Left lung (tissue), 10 donors: Measurements from ENCODE around the gene HEY2. TPM values are rescaled to one million over a fixed set of nuclear protein-coding genes. Genes with fewer than 3 reads are reported as not detected.

Experiments used
- ATAC-seq: fragments of 200-7000 bp; cut with Tn5 transposase; one replicate; pipeline ENCODE4 v1.9.1; 2020; ENCODE audit warnings: moderate library complexity
- DNase-seq, 4 donors: peaks; one replicate each; pipeline ENCODE4 v3.0.0-alpha.2; 2013 to 2020
- H3K27ac ChIP-seq, 2 donors: fragments of 200-600 bp; sonication (generic) in 1 of 2; one replicate each; pipeline versions ENCODE4 v1.5.0 to v1.8.0; 2020 to 2021
- H3K27me3 ChIP-seq, 2 donors: fragments of 200-600 bp; sonication (generic) in 1 of 2; one replicate each; pipeline versions ENCODE4 v1.5.0 to v1.8.0; 2020 to 2021
- H3K36me3 ChIP-seq, 2 donors: fragments of 200-600 bp; sonication (generic) in 1 of 2; one replicate each; pipeline versions ENCODE4 v1.5.0 to v1.8.0; 2020 to 2021
- H3K4me1 ChIP-seq, 2 donors: fragments of 200-600 bp; one replicate each; pipeline ENCODE4 v1.8.0; 2021
- H3K4me3 ChIP-seq, 2 donors: fragments of 200-600 bp; sonication (generic) in 1 of 2; one replicate each; pipeline versions ENCODE4 v1.5.0 to v1.8.0; 2020 to 2021; ENCODE audit warnings: mild to moderate bottlenecking in 1 of 2
- H3K9me3 ChIP-seq, 2 donors: fragments of 200-600 bp; sonication (generic) in 1 of 2; one replicate each; pipeline versions ENCODE4 v1.5.0 to v1.8.0; 2020 to 2021
- intact Hi-C, 2 donors: fragments of 100-400 bp; cut with DNase I; formaldehyde crosslinking; loops; one replicate each; pipeline versions ENCODE4 v1.11.2 to v1.14.2; 2022
- polyA plus RNA-seq, 6 donors: library from polyadenylated mRNA; unstranded; fragments of 120-200 nt; gene quantifications; one replicate each; pipeline ENCODE4 v1.2.1, GENCODE V29; 2013; ENCODE audit not compliant: insufficient read length in 6 of 6
- total RNA-seq, 2 donors: library from RNA; stranded (reverse); fragmentation: NEBNext Ultra II Directional; extraction: Animal tissue kit (Norgen Biotek cat#: 25700); gene quantifications; one replicate each; pipeline ENCODE4 v1.2.1, GENCODE V29; 2021
- TF ChIP-seq, protein P1 (sequence below), 2 donors: fragments of 200-600 bp; sonication (generic) in 1 of 2; IDR thresholded peaks; one replicate each; pipeline versions ENCODE4 v1.5.0 to v1.8.0; 2021; ENCODE audit warnings: antibody characterized with exemption in 2 of 2
- donor health status: DM: no; HTN: yes; CAD: no.
- donor health status: DM: no; HTN: no; CAD: no.

HEY2 gene
- total and polyA plus RNA-seq, 8 donors: 1.1 to 3.6 (median 1.5) TPM

DNA sequence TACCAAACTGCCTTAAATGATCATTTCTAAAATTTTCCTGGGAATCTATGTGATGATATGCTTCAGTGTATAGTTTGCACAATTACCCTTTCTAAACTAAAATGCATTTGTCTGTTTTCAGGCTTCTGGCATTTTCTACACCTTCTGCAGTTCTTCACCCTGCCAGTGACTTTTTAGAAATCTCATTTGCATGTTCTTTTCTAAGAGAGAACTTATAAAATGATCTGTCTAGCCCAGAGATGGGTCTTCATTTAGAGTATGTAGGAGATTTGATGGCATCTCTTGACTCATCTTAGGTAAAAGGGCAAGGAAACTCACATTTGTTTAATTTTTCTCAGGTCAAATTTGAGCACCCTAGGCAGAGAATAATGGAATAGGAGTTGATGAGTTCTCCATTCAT is 59.2 kb downstream of the HEY2 start:
- H3K27me3 ChIP-seq: no peaks in the 10 kb centered on the region
- TF ChIP-seq, protein P1, sequence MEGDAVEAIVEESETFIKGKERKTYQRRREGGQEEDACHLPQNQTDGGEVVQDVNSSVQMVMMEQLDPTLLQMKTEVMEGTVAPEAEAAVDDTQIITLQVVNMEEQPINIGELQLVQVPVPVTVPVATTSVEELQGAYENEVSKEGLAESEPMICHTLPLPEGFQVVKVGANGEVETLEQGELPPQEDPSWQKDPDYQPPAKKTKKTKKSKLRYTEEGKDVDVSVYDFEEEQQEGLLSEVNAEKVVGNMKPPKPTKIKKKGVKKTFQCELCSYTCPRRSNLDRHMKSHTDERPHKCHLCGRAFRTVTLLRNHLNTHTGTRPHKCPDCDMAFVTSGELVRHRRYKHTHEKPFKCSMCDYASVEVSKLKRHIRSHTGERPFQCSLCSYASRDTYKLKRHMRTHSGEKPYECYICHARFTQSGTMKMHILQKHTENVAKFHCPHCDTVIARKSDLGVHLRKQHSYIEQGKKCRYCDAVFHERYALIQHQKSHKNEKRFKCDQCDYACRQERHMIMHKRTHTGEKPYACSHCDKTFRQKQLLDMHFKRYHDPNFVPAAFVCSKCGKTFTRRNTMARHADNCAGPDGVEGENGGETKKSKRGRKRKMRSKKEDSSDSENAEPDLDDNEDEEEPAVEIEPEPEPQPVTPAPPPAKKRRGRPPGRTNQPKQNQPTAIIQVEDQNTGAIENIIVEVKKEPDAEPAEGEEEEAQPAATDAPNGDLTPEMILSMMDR (IDR thresholded peaks at IDR 0.05): no peak
- no peak for ATAC-seq
- no peak overlapping the region for H3K4me3 ChIP-seq
- peaks cover 16 to 21% of the 10 kb centered on the region in 2 donors for H3K4me1 ChIP-seq
- no peaks in the 10 kb centered on the region for H3K9me3 ChIP-seq
- H3K27ac ChIP-seq: no peak overlapping the region
- no peak for DNase-seq
- intact Hi-C loops: no loop called here
- no peaks in the 10 kb centered on the region for H3K36me3 ChIP-seq

DNA sequence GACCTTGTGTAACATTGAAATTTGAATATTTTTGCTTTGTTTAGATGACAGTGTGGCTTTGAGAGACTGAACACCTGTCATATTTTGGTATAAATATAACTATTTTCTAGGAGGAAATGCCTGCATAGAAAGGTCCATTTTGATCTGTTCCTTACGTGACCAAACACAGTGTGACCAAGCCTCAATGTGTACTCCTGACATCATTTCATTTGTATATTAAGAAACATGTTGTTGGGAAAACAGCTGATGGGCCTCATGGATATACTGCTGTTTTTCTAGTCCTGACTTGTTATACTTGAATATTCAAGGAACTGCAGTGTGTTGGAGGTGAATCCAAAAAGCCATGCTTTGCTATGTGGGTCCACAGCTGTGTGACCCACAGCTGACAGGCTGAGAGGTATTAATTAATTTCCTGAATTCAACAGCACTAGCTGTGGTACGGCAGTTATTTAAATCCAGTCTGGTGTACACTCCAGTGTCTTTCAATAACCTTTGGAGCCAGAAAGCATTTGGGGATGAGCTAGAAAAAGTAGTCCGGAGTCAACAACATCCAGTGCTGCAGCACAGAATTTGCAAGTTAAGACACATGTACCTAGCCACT is 60.2 kb downstream of the HEY2 start:
- peaks cover 19 to 21% of the 10 kb centered on the region in 2 donors for H3K4me1 ChIP-seq
- TF ChIP-seq, protein P1 (IDR thresholded peaks at IDR 0.05): no peak
- no peak overlapping the region for H3K4me3 ChIP-seq
- no peaks in the 10 kb centered on the region for H3K36me3 ChIP-seq
- ATAC-seq (no peak), DNase-seq (no peak)
- H3K27ac ChIP-seq: no peak overlapping the region
- no peaks in the 10 kb centered on the region for H3K27me3 ChIP-seq
- H3K9me3 ChIP-seq: no peaks in the 10 kb centered on the region
- intact Hi-C loops: no loop called here

DNA sequence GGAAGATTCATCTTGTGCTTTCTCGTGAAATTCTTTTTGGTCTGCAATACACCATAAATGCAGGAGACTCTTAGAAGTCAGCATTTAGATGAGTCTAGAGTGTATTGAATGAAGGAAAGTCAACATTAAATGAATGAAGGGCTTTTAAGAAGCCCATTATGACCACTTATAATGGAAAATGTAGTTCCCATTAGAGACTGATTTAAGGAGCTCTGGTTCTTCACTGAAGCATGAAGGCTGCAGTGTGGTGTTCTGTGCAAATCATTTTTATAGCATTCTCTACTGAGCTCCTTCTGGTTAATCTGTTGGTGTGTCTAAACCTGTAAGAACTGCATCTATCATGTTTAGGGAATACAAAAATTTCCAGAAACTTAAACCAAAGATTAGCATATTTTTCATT is 61.0 kb downstream of the HEY2 start:
- H3K27ac ChIP-seq: no peak overlapping the region
- H3K9me3 ChIP-seq: no peaks in the 10 kb centered on the region
- H3K27me3 ChIP-seq: no peaks in the 10 kb centered on the region
- TF ChIP-seq, protein P1 (IDR thresholded peaks at IDR 0.05): no peak
- intact Hi-C loops: no loop called here
- H3K4me3 ChIP-seq: no peak overlapping the region
- DNase-seq: no peak
- peaks cover 26 to 29% of the 10 kb centered on the region in 2 donors for H3K4me1 ChIP-seq
- peak; percentile 72 for ATAC-seq
- H3K36me3 ChIP-seq: no peaks in the 10 kb centered on the region

Other genes with a start within 250 kb of the HEY2 start
- gene NCOA7, start 41.3 kb downstream of the HEY2 start, total RNA-seq: 10 to 100 TPM; 52.8 to 94.3 TPM
- gene NCOA7, start 41.3 kb downstream of the HEY2 start, polyA plus RNA-seq: 10 to 100 TPM; 16.1 to 19.2 (median 17.3) TPM
- 10 to 100 TPM; 23.8 to 29.7 TPM for gene HINT3, start 207.1 kb downstream of the HEY2 start, total RNA-seq
- 10 to 100 TPM; 18.3 to 25.4 (median 23.6) TPM for gene HINT3, start 207.1 kb downstream of the HEY2 start, polyA plus RNA-seq
- gene TRMT11, start 236.9 kb downstream of the HEY2 start, total RNA-seq: 10 to 100 TPM; 17.2 to 22.2 TPM
- 10 to 100 TPM; 25.0 to 39.7 (median 29.9) TPM for gene TRMT11, start 236.9 kb downstream of the HEY2 start, polyA plus RNA-seq